Dendritic cell treated with granulocyte-macrophage colony-stimulating factor and Interleukin-4, amounts not matched to agents 40 ng/mL and 50 ng/mL, for 4 days (primary cell): ENCODE results near the gene ZFP36L1.

Experiments used
- H3K27ac Mint-ChIP-seq: one replicate; pipeline ENCODE4 v1.8.0; 2022; ENCODE audit warnings: mild to moderate bottlenecking, mixed read lengths
- H3K27me3 Mint-ChIP-seq: one replicate; pipeline ENCODE4 v1.8.0; 2022; ENCODE audit warnings: mild to moderate bottlenecking, mixed read lengths
- H3K36me3 Mint-ChIP-seq: one replicate; pipeline ENCODE4 v1.8.0; 2022; ENCODE audit warnings: low read depth, mixed read lengths
- H3K4me1 Mint-ChIP-seq: one replicate; pipeline ENCODE4 v1.8.0; 2022; ENCODE audit warnings: low read depth, mixed read lengths
- H3K4me3 Mint-ChIP-seq: one replicate; pipeline ENCODE4 v1.8.0; 2022; ENCODE audit warnings: mild to moderate bottlenecking, moderate library complexity, mixed read lengths
- H3K9me3 Mint-ChIP-seq: one replicate; pipeline ENCODE4 v1.8.0; 2022; ENCODE audit warnings: mixed read lengths
- intact Hi-C: fragments of 100-400 bp; cut with micrococcal nuclease; formaldehyde crosslinking; loops from one replicate; pipeline ENCODE4 v1.15.0; 2022

Gene ZFP36L1

GRCh38 chr14:68820999-68821683 is 28.3 kb upstream of the ZFP36L1 start:
- intact Hi-C loops: no loop called here
- no peaks in the 10 kb centered on the region for H3K9me3 Mint-ChIP-seq
- H3K27me3 Mint-ChIP-seq: no peaks in the 10 kb centered on the region
- peaks cover 31% of the 10 kb centered on the region for H3K4me1 Mint-ChIP-seq
- H3K27ac Mint-ChIP-seq: peak overlapping the region; percentile 41
- H3K4me3 Mint-ChIP-seq: no peak overlapping the region
- no peaks in the 10 kb centered on the region for H3K36me3 Mint-ChIP-seq

GRCh38 chr14:68820536-68820935 is 27.7 kb upstream of the ZFP36L1 start:
- no peaks in the 10 kb centered on the region for H3K9me3 Mint-ChIP-seq
- peak overlapping the region; percentile 41 for H3K27ac Mint-ChIP-seq
- H3K36me3 Mint-ChIP-seq: no peaks in the 10 kb centered on the region
- H3K4me1 Mint-ChIP-seq: peaks cover 36% of the 10 kb centered on the region
- intact Hi-C loops: no loop called here
- no peaks in the 10 kb centered on the region for H3K27me3 Mint-ChIP-seq
- H3K4me3 Mint-ChIP-seq: no peak overlapping the region

DNA sequence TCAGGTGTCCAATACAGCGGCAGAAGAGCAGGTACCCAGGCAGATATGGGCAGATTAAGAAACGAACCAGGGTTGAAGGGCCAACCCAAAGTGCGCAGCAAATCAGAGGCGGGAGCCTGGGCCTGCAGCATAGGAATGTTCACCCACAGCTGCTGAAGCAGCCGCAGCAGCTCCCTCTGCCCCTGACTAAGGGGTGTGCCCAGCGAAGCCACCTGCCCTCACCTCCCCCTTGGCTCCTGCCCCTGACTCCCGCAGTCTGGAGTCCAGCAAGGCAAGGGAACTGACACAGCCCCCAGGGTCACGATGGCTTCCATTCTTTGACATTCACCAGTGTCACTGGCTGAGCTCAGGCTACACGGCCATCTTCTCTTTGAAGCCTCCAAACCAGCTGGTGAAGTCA is 27.3 kb upstream of the ZFP36L1 start:
- H3K4me1 Mint-ChIP-seq: peaks cover 40% of the 10 kb centered on the region
- H3K36me3 Mint-ChIP-seq: no peaks in the 10 kb centered on the region
- intact Hi-C loops: no loop called here
- no peaks in the 10 kb centered on the region for H3K9me3 Mint-ChIP-seq
- H3K27ac Mint-ChIP-seq: peak overlapping the region; percentile 41
- H3K4me3 Mint-ChIP-seq: no peak overlapping the region
- H3K27me3 Mint-ChIP-seq: no peaks in the 10 kb centered on the region

DNA sequence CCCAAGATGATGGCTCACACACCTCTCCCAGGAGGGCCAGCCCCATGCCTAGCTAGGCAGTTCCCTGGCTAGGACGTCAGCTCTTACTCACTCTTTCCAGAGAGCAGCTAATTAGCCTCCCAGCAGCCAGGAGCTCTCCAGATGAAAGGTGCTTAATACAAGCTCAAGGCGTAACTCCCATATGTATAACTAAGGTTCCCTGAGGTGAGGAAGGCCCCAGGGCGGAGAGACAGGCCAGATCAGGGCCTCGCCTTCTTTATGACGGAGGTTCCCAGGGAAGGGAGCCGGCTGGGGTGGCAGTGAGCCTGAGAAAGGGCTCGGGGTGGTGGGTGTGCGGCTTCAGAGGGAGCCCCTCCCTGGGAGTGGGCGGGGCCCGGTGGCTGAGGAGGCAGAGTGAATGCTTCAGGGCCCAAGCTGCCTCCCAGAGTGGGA is 26.4 kb upstream of the ZFP36L1 start:
- no peak overlapping the region for H3K27ac Mint-ChIP-seq
- no peaks in the 10 kb centered on the region for H3K36me3 Mint-ChIP-seq
- no peaks in the 10 kb centered on the region for H3K27me3 Mint-ChIP-seq
- no peaks in the 10 kb centered on the region for H3K9me3 Mint-ChIP-seq
- intact Hi-C loops: loop anchor here (5.0 kb wide), 1 partner anchor 982 kb away; no protein-coding TSS in a partner anchor
- H3K4me1 Mint-ChIP-seq: peaks cover 46% of the 10 kb centered on the region
- H3K4me3 Mint-ChIP-seq: no peak overlapping the region

- intact Hi-C loops: loop anchor here (2.0 to 5.0 kb wide), 3 partner anchors 569 to 980 kb away; no protein-coding TSS in a partner anchor
- Mint-ChIP-seq H3K36me3 (no peaks in the 10 kb centered on the region), H3K27me3 (no peaks in the 10 kb centered on the region), H3K4me3 (no peak overlapping the region), H3K9me3 (no peaks in the 10 kb centered on the region), H3K4me1 (peaks cover 49% of the 10 kb centered on the region), H3K27ac (peak overlapping the region; percentile 95)
Observed at GRCh38 chr14:68817506-68818212, 24.8 kb upstream of the ZFP36L1 start.

GRCh38 chr14:68816943-68817430 is 24.1 kb upstream of the ZFP36L1 start:
- H3K4me1 Mint-ChIP-seq: peaks cover 49% of the 10 kb centered on the region

GRCh38 chr14:68816183-68816942 is 23.5 kb upstream of the ZFP36L1 start:
- H3K4me3 Mint-ChIP-seq: peak overlapping the region; percentile 71
- intact Hi-C loops: loop anchor here (2.0 to 5.0 kb wide), 3 partner anchors 568 to 979 kb away; no protein-coding TSS in a partner anchor
- peak overlapping the region; percentile 95 for H3K27ac Mint-ChIP-seq
- peaks cover 2% of the 10 kb centered on the region for H3K36me3 Mint-ChIP-seq
- H3K4me1 Mint-ChIP-seq: peaks cover 49% of the 10 kb centered on the region
- H3K9me3 Mint-ChIP-seq: no peaks in the 10 kb centered on the region
- H3K27me3 Mint-ChIP-seq: no peaks in the 10 kb centered on the region

More at GRCh38 chr14:68816943-68817430, 24.1 kb upstream of the ZFP36L1 start:
- peak overlapping the region; percentile 71 for H3K4me3 Mint-ChIP-seq
- intact Hi-C loops: loop anchor here (2.0 to 5.0 kb wide), 3 partner anchors 568 to 980 kb away; no protein-coding TSS in a partner anchor
- no peaks in the 10 kb centered on the region for H3K36me3 Mint-ChIP-seq
- no peaks in the 10 kb centered on the region for H3K9me3 Mint-ChIP-seq
- peak overlapping the region; percentile 95 for H3K27ac Mint-ChIP-seq
- H3K27me3 Mint-ChIP-seq: no peaks in the 10 kb centered on the region

- intact Hi-C loops: loop anchor here (1.0 to 5.0 kb wide), 4 partner anchors 19 to 978 kb away; no protein-coding TSS in a partner anchor
- Mint-ChIP-seq H3K4me1 (peaks cover 45% of the 10 kb centered on the region), H3K9me3 (no peaks in the 10 kb centered on the region), H3K4me3 (peak overlapping the region; percentile 71), H3K27ac (peak overlapping the region; percentile 95), H3K27me3 (peaks cover 1% of the 10 kb centered on the region), H3K36me3 (peaks cover 8% of the 10 kb centered on the region)
Observed at GRCh38 chr14:68815298-68816182, 22.7 kb upstream of the ZFP36L1 start.

- Mint-ChIP-seq H3K36me3 (peaks cover 8% of the 10 kb centered on the region), H3K9me3 (no peaks in the 10 kb centered on the region), H3K4me3 (peak overlapping the region; percentile 71), H3K27me3 (peaks cover 1% of the 10 kb centered on the region), H3K27ac (peak overlapping the region; percentile 95), H3K4me1 (peaks cover 40% of the 10 kb centered on the region)
- intact Hi-C loops: loop anchor here (1.0 to 5.0 kb wide), 2 partner anchors 18 to 977 kb away; no protein-coding TSS in a partner anchor
Observed at GRCh38 chr14:68814539-68815297, 21.9 kb upstream of the ZFP36L1 start.

DNA sequence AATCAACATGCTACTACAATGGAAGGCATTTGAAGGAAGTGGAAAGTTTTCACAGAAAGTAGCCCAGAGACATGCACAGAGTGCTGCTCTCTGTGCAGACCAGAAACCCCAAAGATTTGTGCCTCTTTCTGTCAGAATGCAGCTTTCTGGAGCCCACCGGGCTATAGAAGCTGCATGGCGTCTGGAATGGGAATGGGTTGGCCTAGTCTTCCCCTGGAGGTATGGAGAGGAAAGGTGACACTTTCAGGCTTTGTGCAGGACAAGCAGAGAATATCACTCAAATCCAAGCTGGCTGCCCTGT is 21.3 kb upstream of the ZFP36L1 start:
- H3K4me1 Mint-ChIP-seq: peaks cover 44% of the 10 kb centered on the region
- peak overlapping the region; percentile 95 for H3K27ac Mint-ChIP-seq
- peaks cover 1% of the 10 kb centered on the region for H3K27me3 Mint-ChIP-seq
- no peaks in the 10 kb centered on the region for H3K9me3 Mint-ChIP-seq
- H3K36me3 Mint-ChIP-seq: peaks cover 8% of the 10 kb centered on the region
- peak overlapping the region; percentile 71 for H3K4me3 Mint-ChIP-seq
- intact Hi-C loops: no loop called here

GRCh38 chr14:68813318-68813838 is 20.5 kb upstream of the ZFP36L1 start:
- H3K36me3 Mint-ChIP-seq: peaks cover 8% of the 10 kb centered on the region
- intact Hi-C loops: no loop called here

DNA sequence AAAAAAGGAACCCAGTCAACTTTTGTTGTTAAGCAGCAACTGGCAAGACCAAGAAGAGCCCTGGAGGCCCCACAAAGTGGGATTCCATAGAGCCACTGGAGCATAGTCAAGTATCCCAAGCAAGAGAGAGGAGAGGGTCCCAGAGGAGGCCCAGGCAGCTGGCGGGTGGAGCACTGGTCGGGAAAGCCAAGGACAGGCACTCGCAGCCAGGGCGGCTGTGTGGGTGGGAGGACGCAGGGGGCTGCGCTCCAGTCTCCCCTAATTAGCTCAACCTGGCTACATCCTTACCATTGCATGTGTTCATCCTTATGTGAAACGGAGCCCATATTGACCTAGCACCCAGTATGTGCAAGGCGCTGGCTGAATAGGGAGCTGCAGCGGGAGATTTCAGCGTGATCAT is 18.3 kb upstream of the ZFP36L1 start:
- H3K36me3 Mint-ChIP-seq: peaks cover 8% of the 10 kb centered on the region
- peaks cover 65% of the 10 kb centered on the region for H3K4me1 Mint-ChIP-seq
- no peak overlapping the region for H3K4me3 Mint-ChIP-seq

More at GRCh38 chr14:68813318-68813838, 20.5 kb upstream of the ZFP36L1 start:
- peaks cover 52% of the 10 kb centered on the region for H3K4me1 Mint-ChIP-seq
- H3K9me3 Mint-ChIP-seq: no peaks in the 10 kb centered on the region
- H3K27ac Mint-ChIP-seq: peak overlapping the region; percentile 95
- H3K27me3 Mint-ChIP-seq: peaks cover 1% of the 10 kb centered on the region
- no peak overlapping the region for H3K4me3 Mint-ChIP-seq

More for the DNA sequence above, 18.3 kb upstream of the ZFP36L1 start:
- Mint-ChIP-seq H3K27me3 (peaks cover 1% of the 10 kb centered on the region), H3K9me3 (no peaks in the 10 kb centered on the region), H3K27ac (no peak overlapping the region)
- intact Hi-C loops: no loop called here
